ENCODE results near the gene HGFAC.
"Not testable (repeated sequence)": the region's sequence is repeated elsewhere in the genome, so short reads cannot be mapped to it uniquely, and the experiment has no call there.

HGFAC gene

GRCh38 chr4:3449574-3450534, 8.1 kb downstream of the HGFAC start:
- CTCF ChIA-PET: no interaction called here
- no peak for TF ChIP-seq CTCF (IDR thresholded peaks at IDR 0.05; ENCODE audit: insufficient read depth, low read length, missing control alignments)

GRCh38 chr4:3450643-3451042, 8.9 kb downstream of the HGFAC start:
- DNase-seq (ENCODE audit: low read depth, low spot score): no peak
- H3K4me3 ChIP-seq (ENCODE audit: low read depth, low read length): no peak overlapping the region
- ChIA-PET POLR2A (no interaction called here), CTCF (interaction anchor here (1.3 to 2.3 kb wide), 2 partner anchors 20 to 30 kb away, joined by 4 to 13 read pairs; no protein-coding TSS in a partner anchor)
- TF ChIP-seq CTCF (IDR thresholded peaks at IDR 0.05; ENCODE audit: insufficient read depth, low read length, missing control alignments): no peak

More at GRCh38 chr4:3449574-3450534, 8.1 kb downstream of the HGFAC start:
- H3K4me3 ChIP-seq (ENCODE audit: low read depth, low read length): no peak overlapping the region
- POLR2A ChIA-PET: no interaction called here
- DNase-seq (ENCODE audit: low read depth, low spot score): no peak

GRCh38 chr4:3451956-3452355, 10.2 kb downstream of the HGFAC start:
- POLR2A ChIA-PET: no interaction called here
- DNase-seq (ENCODE audit: low read depth, low spot score): peak; percentile 12
- CTCF ChIA-PET: interaction anchor here (0.8 to 2.3 kb wide), 9 partner anchors 8 to 258 kb away, joined by 3 to 14 read pairs (median 4); no protein-coding TSS in a partner anchor
- H3K4me3 ChIP-seq (ENCODE audit: low read depth, low read length): no peak overlapping the region
- no peak for TF ChIP-seq CTCF (IDR thresholded peaks at IDR 0.05; ENCODE audit: insufficient read depth, low read length, missing control alignments)

- ChIA-PET CTCF (interaction anchor here (0.8 to 2.3 kb wide), 7 partner anchors 9 to 259 kb away, joined by 3 to 14 read pairs (median 6); no protein-coding TSS in a partner anchor), POLR2A (no interaction called here)
- peak; percentile 26 for TF ChIP-seq CTCF (IDR thresholded peaks at IDR 0.05; ENCODE audit: insufficient read depth, low read length, missing control alignments)
- no peak for DNase-seq (ENCODE audit: low read depth, low spot score)
- no peak overlapping the region for H3K4me3 ChIP-seq (ENCODE audit: low read depth, low read length)
Measured at GRCh38 chr4:3452376-3452775, 10.6 kb downstream of the HGFAC start.

- POLR2A ChIA-PET; H3K4me3 ChIP-seq (ENCODE audit: low read depth, low read length); DNase-seq (ENCODE audit: low read depth, low spot score): not testable (repeated sequence)
- CTCF ChIA-PET: interaction anchor here (1.6 kb wide), 1 partner anchor 109 kb away, joined by 9 read pairs; no protein-coding TSS in a partner anchor
Measured at GRCh38 chr4:3455596-3455995, 13.8 kb downstream of the HGFAC start.

- POLR2A ChIA-PET: no interaction called here
- no peak overlapping the region for H3K4me3 ChIP-seq (ENCODE audit: low read depth, low read length)
- no peak for DNase-seq (ENCODE audit: low read depth, low spot score)
- no peak for TF ChIP-seq CTCF (IDR thresholded peaks at IDR 0.05; ENCODE audit: insufficient read depth, low read length, missing control alignments)
- CTCF ChIA-PET: interaction anchor here (1.5 kb wide), 1 partner anchor 112 kb away, joined by 5 read pairs; no protein-coding TSS in a partner anchor
Measured at GRCh38 chr4:3458371-3458770, 16.6 kb downstream of the HGFAC start.

- H3K4me3 ChIP-seq (ENCODE audit: low read depth, low read length); DNase-seq (ENCODE audit: low read depth, low spot score); POLR2A ChIA-PET: not testable (repeated sequence)
- CTCF ChIA-PET: interaction anchor here (1.5 kb wide), 1 partner anchor 113 kb away, joined by 5 read pairs; no protein-coding TSS in a partner anchor
Measured at GRCh38 chr4:3459156-3459555, 17.4 kb downstream of the HGFAC start.

Data from AG04449 (cell line).